Measurements from ENCODE around the gene SH3BP2.

SH3BP2 gene

GRCh38 chr4:2825740-2826139 lies 32.9 kb downstream of the SH3BP2 start:
- ATAC-seq: no peak
- TF ChIP-seq ZNF70 (CRISPR knock-in tag; IDR thresholded peaks at IDR 0.05) (no peak), ARNTL (CRISPR knock-in tag; IDR thresholded peaks at IDR 0.05; ENCODE audit: borderline replicate concordance, low read depth) (no peak), ZNF565 (CRISPR knock-in tag; conservative IDR thresholded peaks at IDR 0.05; ENCODE audit: low read depth) (no peak), TCF4 (CRISPR knock-in tag; IDR thresholded peaks at IDR 0.05; ENCODE audit: borderline replicate concordance) (no peak), BACH2 (CRISPR knock-in tag; IDR thresholded peaks at IDR 0.05; ENCODE audit: borderline replicate concordance) (no peak), POU6F1 (CRISPR knock-in tag; IDR thresholded peaks at IDR 0.05; ENCODE audit: borderline replicate concordance, low read depth) (no peak)

- ATAC-seq: no peak
- TF ChIP-seq GLIS3 (CRISPR knock-in tag; IDR thresholded peaks at IDR 0.05): no peak
- TF ChIP-seq CSDC2 (CRISPR knock-in tag; IDR thresholded peaks at IDR 0.05): no peak
- no peak for TF ChIP-seq PPARA (CRISPR knock-in tag; IDR thresholded peaks at IDR 0.05; ENCODE audit: borderline replicate concordance)
- TF ChIP-seq ZNF70 (CRISPR knock-in tag; IDR thresholded peaks at IDR 0.05): no peak
- TF ChIP-seq BACH2 (CRISPR knock-in tag; IDR thresholded peaks at IDR 0.05; ENCODE audit: borderline replicate concordance): no peak
- TF ChIP-seq CSRNP3 (CRISPR knock-in tag; IDR thresholded peaks at IDR 0.05): no peak
- TF ChIP-seq TSHZ2 (CRISPR knock-in tag; IDR thresholded peaks at IDR 0.05): no peak
- no peak for TF ChIP-seq POU6F1 (CRISPR knock-in tag; IDR thresholded peaks at IDR 0.05; ENCODE audit: borderline replicate concordance, low read depth)
- no peak for TF ChIP-seq ESRRG (CRISPR knock-in tag; IDR thresholded peaks at IDR 0.05)
- TF ChIP-seq PATZ1 (CRISPR knock-in tag; IDR thresholded peaks at IDR 0.05; ENCODE audit: borderline replicate concordance): no peak
- no peak for TF ChIP-seq TCF4 (CRISPR knock-in tag; IDR thresholded peaks at IDR 0.05; ENCODE audit: borderline replicate concordance)
- no peak for TF ChIP-seq ARNTL (CRISPR knock-in tag; IDR thresholded peaks at IDR 0.05; ENCODE audit: borderline replicate concordance, low read depth)
- no peak for TF ChIP-seq ZC3H10 (CRISPR knock-in tag; IDR thresholded peaks at IDR 0.05)
- TF ChIP-seq ZFP3 (CRISPR knock-in tag; IDR thresholded peaks at IDR 0.05): no peak
- no peak for TF ChIP-seq SNAI2 (CRISPR knock-in tag; IDR thresholded peaks at IDR 0.05)
- TF ChIP-seq ISL1 (CRISPR knock-in tag; IDR thresholded peaks at IDR 0.05): no peak
- TF ChIP-seq TOX (CRISPR knock-in tag; IDR thresholded peaks at IDR 0.05; ENCODE audit: borderline replicate concordance): no peak
- TF ChIP-seq ZNF8 (CRISPR knock-in tag; IDR thresholded peaks at IDR 0.05): no peak
- TF ChIP-seq ZNF565 (CRISPR knock-in tag; conservative IDR thresholded peaks at IDR 0.05; ENCODE audit: low read depth): no peak
- TF ChIP-seq OSR1 (CRISPR knock-in tag; IDR thresholded peaks at IDR 0.05): no peak
Measured at GRCh38 chr4:2827071-2827873, 34.4 kb downstream of the SH3BP2 start.

All from SK-N-SH treated with all-trans-retinoic acid at 6 μM for 48 hours (cell line).